Mesenteric fat pad (tissue), 1 donor: ENCODE results near the gene ANKRD1. TPM values are rescaled to one million over a fixed set of nuclear protein-coding genes. Genes with fewer than 3 reads are reported as not detected.
"Not testable (repeated sequence)": the region's sequence is repeated elsewhere in the genome, so short reads cannot be mapped to it uniquely, and the experiment has no call there.

Source experiments
- DNase-seq: peaks from one replicate; pipeline ENCODE4 v3.0.0-alpha.2; 2020; ENCODE audit warnings: low spot score
- long read RNA-seq: library from polyadenylated mRNA; unstranded; transcript quantifications from one replicate; pipeline ENCODE4 v2.0.0, GENCODE V29; 2020
- total RNA-seq: library from RNA; stranded (reverse); fragmentation: NEBNext Ultra II Directional; extraction: Animal tissue kit (Norgen Biotek cat#: 25700); gene quantifications from one replicate; pipeline ENCODE4 v1.2.1, GENCODE V29; 2021
- donor health status: DM: yes; HTN: yes; CAD: no.

ANKRD1 gene
- total RNA-seq: 1.6 TPM
- long read RNA-seq: 0 reads

- no peak for DNase-seq
Observed at GRCh38 chr10:90920986-90921666, at the start of gene ANKRD1. Gene ANKRD1 (minus strand): TSS chr10:90921087. CDS start chr10:90921027, 60 bp downstream.

DNA sequence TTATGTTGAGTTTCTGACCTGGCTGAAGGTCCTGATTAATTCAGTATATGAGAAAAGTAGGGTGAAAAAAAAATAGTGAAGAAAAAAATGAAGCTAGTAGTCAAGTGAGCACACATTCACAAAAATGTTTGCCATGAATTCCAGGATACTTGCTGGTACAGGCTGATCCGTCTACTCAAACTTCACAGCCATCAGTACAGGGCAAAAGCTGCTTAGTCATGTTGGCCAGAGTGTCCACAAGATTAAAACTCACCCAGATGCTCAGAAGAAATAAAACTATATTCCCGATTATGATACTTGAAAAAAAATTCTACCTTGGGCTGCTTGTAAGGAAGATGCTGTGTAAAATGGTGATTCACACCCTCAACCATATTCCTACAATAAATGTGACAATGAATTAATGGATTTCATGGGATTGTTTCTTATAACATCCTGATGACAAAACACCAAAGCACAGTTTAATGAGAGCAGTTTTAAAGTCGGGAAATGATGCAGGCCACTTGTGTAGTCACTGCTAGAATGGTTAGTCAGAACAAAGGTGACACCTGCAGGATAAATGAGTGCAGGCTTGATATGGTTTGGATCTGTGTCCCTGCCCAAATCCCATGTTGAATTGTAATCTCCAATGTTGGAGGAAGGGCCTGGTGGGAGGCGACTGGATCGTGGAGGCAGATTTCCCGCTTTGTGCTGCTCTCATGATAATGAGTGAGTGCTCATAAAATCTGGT is 49.2 kb upstream of the ANKRD1 start:
- DNase-seq: no peak

- DNase-seq: no peak
Observed at GRCh38 chr10:90969121-90969534, 48.2 kb upstream of the ANKRD1 start.

- DNase-seq: no peak
Observed at GRCh38 chr10:90968328-90969081, 47.6 kb upstream of the ANKRD1 start.

DNA sequence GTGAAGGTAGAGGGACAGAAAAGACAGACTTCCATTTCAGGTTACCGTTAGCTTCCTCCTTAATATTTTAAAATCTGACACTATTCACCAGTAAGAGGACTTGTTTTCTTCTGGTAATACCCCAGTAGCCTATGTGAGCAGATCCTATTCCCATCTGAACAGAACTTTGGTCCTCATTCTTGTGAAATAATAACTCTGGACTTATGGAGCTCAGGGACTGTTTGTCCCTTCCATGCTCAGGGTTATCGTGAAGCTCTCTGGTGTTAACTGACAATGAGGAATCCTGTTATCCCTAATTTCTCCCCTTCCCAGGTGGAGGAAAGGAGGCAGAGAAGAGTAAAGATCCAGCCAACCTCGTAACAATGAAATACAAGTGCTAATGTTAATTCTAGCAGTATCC is 47.0 kb upstream of the ANKRD1 start:
- no peak for DNase-seq

DNA sequence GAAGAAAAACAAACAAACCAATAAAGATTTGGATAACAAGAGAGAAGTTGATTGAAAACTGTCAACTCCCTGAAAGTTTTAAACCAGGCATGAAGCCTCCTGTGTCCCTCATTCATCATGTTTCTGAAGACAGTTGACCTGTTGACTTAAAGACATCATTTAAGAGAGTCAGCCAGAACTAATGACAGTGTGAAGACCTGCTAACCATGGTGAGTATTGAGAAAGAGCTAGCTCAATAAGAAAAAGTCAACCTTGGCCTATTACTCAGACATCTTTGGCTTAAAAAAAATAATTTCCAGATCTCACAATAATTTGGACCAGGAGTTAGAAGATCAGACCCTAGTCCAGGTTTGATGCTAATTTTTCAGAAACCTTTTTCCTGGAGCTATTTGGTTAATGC is 45.3 kb upstream of the ANKRD1 start:
- no peak for DNase-seq

DNA sequence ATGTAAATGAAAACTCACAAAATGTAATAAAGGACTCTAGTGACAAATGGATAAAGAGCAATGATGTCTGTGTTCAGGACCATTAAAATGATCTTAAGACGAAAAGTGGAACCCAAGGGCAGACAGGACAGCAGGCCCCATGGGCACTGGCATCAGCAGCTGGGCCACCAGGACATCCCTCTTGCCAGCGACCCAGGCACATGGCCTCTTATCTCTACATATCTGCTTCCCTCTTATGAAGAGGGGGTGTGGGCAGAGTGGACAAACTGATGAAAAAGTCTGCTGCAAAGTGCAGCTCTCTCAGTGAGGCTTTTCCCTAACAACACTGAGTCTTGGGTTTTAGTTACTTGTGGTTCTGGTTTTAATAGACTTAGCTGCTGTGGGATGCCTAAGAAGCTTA is 44.8 kb upstream of the ANKRD1 start:
- DNase-seq: no peak

- no peak for DNase-seq
Observed at GRCh38 chr10:90964781-90965465, 44.0 kb upstream of the ANKRD1 start.

DNA sequence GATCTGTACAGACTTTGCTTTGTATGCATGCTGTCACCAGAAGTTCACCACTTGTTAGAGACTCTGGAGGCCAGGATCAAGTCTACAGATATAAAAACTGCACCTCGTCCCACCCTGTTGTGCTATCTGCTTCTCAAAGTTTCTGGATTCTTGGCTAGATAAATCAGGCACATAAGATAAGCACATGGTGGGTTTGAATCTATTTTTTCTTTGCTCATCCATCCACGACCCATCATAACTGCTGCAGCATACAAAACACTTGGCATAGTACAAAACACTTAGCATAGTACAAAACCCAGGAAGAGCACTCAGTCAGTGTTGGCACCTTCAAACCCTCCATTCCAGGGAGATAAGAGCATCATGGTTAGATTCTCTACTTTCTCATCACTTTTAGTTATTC is 42.4 kb upstream of the ANKRD1 start:
- DNase-seq: no peak

- no peak for DNase-seq
Observed at GRCh38 chr10:90960355-90960814, 39.5 kb upstream of the ANKRD1 start.

DNA sequence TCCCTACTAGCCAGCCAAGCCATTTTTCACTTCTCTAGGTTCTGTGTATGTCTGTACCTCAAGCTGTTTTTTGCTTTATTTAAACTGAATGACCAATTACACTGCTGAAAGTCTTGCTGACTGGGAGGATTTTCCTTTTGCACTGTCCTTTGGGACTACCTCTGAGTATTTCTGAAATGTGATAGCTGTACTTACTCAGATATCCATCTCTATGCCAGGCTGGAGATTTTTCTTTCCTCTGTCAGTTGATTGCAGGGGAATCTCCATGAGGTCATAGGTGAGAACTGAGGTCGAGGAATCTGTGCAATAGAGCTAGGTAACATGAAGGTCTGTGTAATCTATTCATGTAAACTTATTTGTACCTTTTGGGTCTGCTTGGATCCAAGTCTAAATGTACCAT is 38.9 kb upstream of the ANKRD1 start:
- no peak for DNase-seq

DNA sequence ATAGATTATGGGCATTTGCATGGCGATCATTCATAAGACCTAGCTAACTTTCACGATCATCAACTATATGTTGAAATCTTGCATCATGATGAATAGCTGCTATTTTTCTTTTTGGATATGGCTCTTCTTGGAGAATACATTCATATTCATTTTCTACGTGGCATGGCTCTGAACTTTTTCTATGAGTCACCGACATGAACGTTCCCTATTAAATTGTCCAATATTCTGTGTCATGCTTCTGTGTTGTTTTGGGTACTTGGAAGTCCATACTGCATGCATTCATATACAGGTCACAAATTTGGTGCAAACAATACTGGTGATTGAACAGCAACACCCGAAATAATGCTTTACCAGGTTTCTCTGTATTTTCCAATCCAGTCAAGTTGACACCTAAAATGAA is 37.9 kb upstream of the ANKRD1 start:
- DNase-seq: no peak

DNA sequence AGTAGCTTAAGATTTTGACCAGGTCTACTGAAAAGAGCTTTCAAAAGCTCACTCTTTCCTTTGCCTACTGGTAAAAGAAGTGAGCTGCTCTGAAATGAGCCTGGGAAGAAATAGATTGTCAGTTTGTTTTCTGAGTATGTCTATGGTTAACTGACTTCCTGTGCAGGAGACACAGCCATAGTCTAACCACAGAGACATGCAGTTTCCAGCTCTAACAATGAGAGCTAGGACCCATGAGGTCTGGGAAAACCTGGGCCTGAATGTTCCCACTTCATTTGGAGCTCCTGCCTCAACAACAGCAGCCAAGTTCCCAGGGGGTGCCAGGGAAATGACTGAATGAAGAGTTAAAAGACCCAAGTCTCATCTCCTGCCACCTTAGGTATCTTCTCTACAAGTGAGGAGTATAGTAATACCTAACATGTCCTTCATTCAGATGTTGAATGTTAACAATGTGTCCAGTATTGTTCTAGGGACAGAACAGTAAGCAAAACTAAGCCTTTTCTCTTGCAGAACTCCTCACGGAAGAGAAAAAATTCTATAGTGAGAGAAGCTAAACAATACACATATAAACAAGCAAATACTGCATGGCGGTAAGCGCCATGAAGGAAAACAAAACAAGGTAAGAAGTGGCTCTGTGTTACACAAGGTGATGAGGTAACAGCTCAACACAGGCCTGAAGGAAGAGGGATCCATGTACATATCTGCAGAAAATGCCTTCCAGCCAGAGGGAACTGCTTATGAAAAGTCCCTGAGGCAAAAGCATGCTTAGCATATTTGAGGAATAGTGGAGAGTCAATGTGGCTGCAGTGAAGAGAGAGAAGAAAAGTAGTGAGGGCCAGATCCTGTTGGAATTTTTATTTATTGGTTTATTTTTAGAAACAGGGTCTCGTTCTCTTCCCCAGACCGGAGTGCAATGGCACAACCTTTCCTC is 26.4 kb upstream of the ANKRD1 start:
- DNase-seq: no peak

GRCh38 chr10:90945491-90946070 is 24.7 kb upstream of the ANKRD1 start:
- DNase-seq: no peak

DNA sequence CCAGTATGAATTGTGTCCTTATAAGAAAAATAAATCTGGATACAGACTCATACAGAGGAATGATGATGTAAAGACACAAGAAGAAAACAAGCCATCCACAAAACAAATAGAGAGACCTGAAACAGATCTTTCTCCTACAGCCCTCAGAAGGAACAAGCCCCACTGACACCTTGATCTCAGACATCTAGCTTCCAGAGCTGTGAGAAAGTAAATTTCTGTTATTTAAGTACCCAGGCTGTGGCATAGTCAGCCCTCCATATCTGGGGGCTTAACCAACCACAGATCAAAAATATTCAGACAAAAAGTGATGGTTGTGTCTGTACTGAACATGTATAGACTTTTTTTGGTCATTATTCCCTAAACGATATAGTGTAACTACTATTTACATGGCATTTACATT is 23.9 kb upstream of the ANKRD1 start:
- no peak for DNase-seq

- DNase-seq: not testable (repeated sequence)
Observed at GRCh38 chr10:90942980-90943379, 22.1 kb upstream of the ANKRD1 start.

- DNase-seq: no peak
Observed at GRCh38 chr10:90939648-90940047, 18.8 kb upstream of the ANKRD1 start.

DNA sequence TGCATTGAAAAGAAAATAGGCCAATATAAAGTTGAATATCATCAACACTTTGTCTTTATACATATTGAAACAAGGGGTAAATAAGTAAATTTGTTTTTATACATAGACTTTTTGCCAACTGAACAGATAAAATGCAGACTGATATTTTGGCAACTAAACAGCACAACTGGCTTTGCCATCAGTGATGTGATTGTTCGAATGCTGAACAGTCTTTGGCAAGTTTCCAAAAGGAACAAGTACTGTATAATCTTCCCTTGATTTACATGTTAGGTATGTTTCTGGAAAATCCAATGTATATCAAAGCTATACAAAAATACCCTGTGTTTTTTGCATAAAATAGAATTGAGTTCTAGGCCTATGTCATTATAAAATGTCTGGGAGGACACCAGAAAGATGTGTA is 18.2 kb upstream of the ANKRD1 start:
- no peak for DNase-seq

DNA sequence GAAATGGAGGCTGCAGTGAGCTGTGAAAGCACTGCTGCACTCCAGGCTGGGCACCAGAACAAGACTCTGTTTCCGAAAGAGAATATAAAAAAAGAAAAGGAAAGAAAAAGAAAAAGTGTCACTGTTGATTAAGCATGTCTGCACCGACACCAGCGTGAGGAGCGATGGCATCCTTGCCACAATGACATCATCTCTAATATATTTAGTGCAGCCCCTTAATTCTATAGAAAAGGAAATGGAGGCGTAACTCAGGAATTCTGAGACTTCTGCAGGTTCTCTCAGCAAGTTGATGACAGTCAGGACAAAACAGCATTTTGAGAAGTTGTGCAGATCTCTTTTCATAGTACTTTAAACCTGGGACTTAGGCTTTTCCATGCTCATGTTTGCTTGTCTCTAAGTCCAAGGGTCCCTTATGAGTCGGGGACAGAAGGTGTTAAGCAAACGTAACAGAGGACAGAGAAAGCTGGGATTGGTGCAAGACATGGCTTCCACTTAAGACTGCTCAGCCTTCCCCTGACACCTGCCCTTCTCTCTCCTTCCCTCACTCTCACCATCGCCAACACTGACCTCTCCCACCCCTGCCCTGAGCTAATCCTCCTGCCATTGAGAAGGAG is 16.9 kb upstream of the ANKRD1 start:
- DNase-seq: no peak

DNA sequence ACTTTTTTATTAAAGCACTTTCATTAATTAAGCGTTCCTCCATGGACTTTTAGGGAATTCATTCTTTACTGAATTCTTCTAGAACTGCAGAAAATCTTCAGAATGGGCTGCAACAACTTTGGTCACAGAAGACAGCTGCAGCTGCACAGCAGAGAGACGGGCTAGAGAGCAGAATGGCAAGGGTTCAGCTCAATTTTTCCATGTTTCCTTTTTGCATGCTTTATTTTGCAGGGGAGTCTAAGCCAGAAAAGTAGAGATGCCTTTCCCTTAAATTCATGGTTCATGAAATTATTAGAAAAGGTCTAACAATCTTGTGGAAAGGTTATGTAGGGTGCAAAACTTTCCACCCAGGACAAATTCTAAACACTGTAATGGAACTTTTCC is 15.4 kb upstream of the ANKRD1 start:
- DNase-seq: no peak
